GM10248 (cell line): Measurements from ENCODE around the gene GNAL.

ENCODE experiments used
- CTCF ChIA-PET: fragments of 300-600 bp; sonication (Branson Sonifier 250); formaldehyde crosslinking; extraction: SDS; loops from one replicate; lab custom pipeline; 2021; ENCODE audit warnings: antibody characterized with exemption; lab: Yijun Ruan, JAX
- POLR2A ChIA-PET: fragments of 350-650 bp; sonication (Branson Sonifier 250); formaldehyde crosslinking; extraction: SDS; loops from one replicate; lab custom pipeline; 2020; ENCODE audit warnings: antibody characterized with exemption; lab: Yijun Ruan, JAX
- DNase-seq: peaks from one replicate; pipeline ENCODE4 v3.0.0; 2012; ENCODE audit errors: extremely low spot score
- TF ChIP-seq, protein P1 (sequence below): IDR thresholded peaks from 2 replicates; pipeline ENCODE4 v1.5.1; 2012; ENCODE audit warnings: mild to moderate bottlenecking, low read depth; ENCODE audit errors: extremely low read depth, missing control alignments, control extremely low read depth

GNAL gene

GRCh38 chr18:11866764-11867163 lies 177.7 kb downstream of the GNAL start:
- TF ChIP-seq, protein P1, sequence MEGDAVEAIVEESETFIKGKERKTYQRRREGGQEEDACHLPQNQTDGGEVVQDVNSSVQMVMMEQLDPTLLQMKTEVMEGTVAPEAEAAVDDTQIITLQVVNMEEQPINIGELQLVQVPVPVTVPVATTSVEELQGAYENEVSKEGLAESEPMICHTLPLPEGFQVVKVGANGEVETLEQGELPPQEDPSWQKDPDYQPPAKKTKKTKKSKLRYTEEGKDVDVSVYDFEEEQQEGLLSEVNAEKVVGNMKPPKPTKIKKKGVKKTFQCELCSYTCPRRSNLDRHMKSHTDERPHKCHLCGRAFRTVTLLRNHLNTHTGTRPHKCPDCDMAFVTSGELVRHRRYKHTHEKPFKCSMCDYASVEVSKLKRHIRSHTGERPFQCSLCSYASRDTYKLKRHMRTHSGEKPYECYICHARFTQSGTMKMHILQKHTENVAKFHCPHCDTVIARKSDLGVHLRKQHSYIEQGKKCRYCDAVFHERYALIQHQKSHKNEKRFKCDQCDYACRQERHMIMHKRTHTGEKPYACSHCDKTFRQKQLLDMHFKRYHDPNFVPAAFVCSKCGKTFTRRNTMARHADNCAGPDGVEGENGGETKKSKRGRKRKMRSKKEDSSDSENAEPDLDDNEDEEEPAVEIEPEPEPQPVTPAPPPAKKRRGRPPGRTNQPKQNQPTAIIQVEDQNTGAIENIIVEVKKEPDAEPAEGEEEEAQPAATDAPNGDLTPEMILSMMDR, result no peak
- DNase-seq, result no peak
- ChIA-PET POLR2A (no interaction called here), CTCF (no interaction called here)

DNA sequence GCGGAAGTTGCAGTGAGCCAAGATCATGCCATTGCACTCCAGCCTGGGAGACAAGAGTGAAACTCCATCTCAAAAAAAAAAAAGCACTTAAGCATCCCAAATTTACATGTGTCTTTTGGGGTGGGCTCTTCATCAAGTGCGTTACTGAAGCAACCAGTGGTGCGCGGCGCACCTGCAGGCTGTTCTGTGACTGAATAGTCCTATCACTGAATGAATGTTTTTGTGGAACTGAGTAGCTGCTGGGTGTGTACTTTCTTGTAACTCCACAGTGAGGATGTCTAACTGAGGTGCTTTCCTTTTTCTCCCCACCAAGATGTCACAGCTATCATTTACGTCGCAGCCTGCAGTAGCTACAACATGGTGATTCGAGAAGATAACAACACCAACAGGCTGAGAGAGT lies 179.2 kb downstream of the GNAL start:
- TF ChIP-seq, protein P1, result no peak
- CTCF ChIA-PET, result no interaction called here
- DNase-seq, result no peak
- POLR2A ChIA-PET, result no interaction called here

- CTCF ChIA-PET, result interaction anchor here (0.6 to 1.4 kb wide), 7 partner anchors 11 to 139 kb away, joined by 3 to 4 read pairs (median 3); no protein-coding TSS in a partner anchor
- DNase-seq, result peak; percentile 46
- TF ChIP-seq, protein P1, result no peak
- POLR2A ChIA-PET, result no interaction called here
These were observed 182.4 kb downstream of the GNAL start for GRCh38 chr18:11871501-11871900.

DNA sequence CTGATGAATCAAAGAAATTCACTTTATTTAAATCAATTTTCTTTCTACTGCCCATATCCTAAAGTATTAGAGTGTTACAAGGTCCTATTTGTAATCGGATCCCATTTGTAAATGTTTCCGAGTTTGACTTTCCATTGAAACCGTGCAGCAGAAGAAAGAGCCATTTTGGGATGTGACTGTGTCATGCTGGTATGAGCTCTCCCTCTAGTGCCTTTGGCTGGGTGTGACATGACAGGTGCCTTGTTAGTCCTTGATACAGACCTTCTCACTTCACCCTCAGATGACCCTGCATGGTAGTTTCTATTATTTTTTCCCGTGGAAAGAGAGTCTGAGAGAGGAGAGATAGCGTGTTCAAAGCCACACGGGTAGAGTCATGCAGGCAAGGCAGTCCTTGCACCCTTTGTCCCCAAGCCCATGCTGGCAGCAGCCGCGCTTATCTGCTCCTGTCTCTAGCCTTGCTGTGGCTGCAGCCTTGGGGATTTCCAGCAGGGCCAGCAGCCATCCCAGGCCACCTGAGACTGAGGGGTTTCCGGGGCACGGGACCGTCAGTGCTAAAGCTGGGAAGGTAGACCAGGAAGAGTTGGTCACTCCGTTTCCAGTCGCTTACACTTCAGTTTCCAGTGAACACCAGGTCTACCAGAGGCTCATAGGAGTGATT lies 183.5 kb downstream of the GNAL start:
- DNase-seq, result peak; percentile 45
- ChIA-PET CTCF (no interaction called here), POLR2A (no interaction called here)
- TF ChIP-seq, protein P1, result peak; percentile 37

DNA sequence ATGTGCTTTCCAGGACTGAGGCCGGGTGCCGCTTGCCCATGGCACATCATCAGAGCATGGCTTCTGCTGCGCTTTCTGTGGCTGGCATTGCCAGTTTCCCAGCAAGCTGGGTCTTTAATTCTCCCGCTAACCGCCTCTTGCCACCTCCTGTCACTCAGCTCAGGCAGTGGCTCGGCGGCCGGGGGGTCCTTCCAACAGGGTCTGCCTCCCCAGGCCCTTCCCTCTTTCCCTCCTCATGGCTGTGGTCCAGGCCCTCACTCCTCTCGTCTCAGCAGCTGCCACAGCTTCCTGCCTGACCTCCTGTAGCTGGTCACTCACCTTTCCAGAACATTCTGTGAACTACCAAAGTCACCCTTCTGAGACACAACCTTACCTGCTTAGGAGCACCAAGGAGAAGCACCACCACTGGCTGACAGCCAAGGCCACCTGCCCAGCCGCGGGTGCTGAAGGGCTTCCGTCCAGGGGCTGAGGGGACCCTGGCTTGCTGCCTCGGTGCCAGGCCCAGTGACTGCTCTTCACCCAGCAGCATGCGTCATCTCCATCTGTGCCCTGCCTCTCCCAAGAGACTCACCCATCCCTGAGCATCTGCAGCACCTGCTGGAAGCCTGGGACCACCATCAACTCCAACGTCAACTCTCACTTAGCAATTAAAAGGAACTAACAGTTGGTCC lies 184.7 kb downstream of the GNAL start:
- POLR2A ChIA-PET, result no interaction called here
- TF ChIP-seq, protein P1, result no peak
- no peak for DNase-seq
- CTCF ChIA-PET, result no interaction called here

- POLR2A ChIA-PET, result no interaction called here
- TF ChIP-seq, protein P1, result no peak
- CTCF ChIA-PET, result no interaction called here
- no peak for DNase-seq
These were observed 185.6 kb downstream of the GNAL start for GRCh38 chr18:11874676-11875075.
